Panc1 (cell line): ENCODE results near the gene SMURF1.

Experiments
- POLR2AphosphoS5 ChIP-seq: IDR thresholded peaks from 2 replicates; pipeline ENCODE4 v1.6.1; 2012; ENCODE audit warnings: mild to moderate bottlenecking, low read depth, low read length, moderate library complexity
- TCF7L2 ChIP-seq: IDR thresholded peaks from 2 replicates; pipeline ENCODE4 v1.6.1; 2011; ENCODE audit warnings: mild to moderate bottlenecking, low read depth, low read length, inconsistent platforms
- TF ChIP-seq, protein P1 (sequence below): fragments of 450-650 bp; IDR thresholded peaks from 2 replicates; pipeline ENCODE4 v1.5.1; 2017; ENCODE audit warnings: mild to moderate bottlenecking
- TF ChIP-seq, protein P2 (sequence below), 2 experiments: IDR thresholded peaks; 2 replicates each; pipeline ENCODE4 v1.6.1; 2011 to 2012; ENCODE audit warnings: low read depth in 2 of 2, control low read depth in 1 of 2, low read length in 1 of 2, mild to moderate bottlenecking in 1 of 2, moderate library complexity in 1 of 2; ENCODE audit not compliant: insufficient read depth in 1 of 2

- TF ChIP-seq, protein P1, sequence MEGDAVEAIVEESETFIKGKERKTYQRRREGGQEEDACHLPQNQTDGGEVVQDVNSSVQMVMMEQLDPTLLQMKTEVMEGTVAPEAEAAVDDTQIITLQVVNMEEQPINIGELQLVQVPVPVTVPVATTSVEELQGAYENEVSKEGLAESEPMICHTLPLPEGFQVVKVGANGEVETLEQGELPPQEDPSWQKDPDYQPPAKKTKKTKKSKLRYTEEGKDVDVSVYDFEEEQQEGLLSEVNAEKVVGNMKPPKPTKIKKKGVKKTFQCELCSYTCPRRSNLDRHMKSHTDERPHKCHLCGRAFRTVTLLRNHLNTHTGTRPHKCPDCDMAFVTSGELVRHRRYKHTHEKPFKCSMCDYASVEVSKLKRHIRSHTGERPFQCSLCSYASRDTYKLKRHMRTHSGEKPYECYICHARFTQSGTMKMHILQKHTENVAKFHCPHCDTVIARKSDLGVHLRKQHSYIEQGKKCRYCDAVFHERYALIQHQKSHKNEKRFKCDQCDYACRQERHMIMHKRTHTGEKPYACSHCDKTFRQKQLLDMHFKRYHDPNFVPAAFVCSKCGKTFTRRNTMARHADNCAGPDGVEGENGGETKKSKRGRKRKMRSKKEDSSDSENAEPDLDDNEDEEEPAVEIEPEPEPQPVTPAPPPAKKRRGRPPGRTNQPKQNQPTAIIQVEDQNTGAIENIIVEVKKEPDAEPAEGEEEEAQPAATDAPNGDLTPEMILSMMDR = no peak
- TF ChIP-seq, protein P2, sequence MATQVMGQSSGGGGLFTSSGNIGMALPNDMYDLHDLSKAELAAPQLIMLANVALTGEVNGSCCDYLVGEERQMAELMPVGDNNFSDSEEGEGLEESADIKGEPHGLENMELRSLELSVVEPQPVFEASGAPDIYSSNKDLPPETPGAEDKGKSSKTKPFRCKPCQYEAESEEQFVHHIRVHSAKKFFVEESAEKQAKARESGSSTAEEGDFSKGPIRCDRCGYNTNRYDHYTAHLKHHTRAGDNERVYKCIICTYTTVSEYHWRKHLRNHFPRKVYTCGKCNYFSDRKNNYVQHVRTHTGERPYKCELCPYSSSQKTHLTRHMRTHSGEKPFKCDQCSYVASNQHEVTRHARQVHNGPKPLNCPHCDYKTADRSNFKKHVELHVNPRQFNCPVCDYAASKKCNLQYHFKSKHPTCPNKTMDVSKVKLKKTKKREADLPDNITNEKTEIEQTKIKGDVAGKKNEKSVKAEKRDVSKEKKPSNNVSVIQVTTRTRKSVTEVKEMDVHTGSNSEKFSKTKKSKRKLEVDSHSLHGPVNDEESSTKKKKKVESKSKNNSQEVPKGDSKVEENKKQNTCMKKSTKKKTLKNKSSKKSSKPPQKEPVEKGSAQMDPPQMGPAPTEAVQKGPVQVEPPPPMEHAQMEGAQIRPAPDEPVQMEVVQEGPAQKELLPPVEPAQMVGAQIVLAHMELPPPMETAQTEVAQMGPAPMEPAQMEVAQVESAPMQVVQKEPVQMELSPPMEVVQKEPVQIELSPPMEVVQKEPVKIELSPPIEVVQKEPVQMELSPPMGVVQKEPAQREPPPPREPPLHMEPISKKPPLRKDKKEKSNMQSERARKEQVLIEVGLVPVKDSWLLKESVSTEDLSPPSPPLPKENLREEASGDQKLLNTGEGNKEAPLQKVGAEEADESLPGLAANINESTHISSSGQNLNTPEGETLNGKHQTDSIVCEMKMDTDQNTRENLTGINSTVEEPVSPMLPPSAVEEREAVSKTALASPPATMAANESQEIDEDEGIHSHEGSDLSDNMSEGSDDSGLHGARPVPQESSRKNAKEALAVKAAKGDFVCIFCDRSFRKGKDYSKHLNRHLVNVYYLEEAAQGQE (IDR thresholded peaks at IDR 0.05; ENCODE audit: insufficient read depth in 1 of 2, low read depth in 2 of 2, low read length in 1 of 2) = no peak
- no peak for TF ChIP-seq POLR2AphosphoS5
- TF ChIP-seq TCF7L2 = no peak
Observed at GRCh38 chr7:99004216-99004615, 139.7 kb downstream of the SMURF1 start.
